Measurements from ENCODE around the gene OR8D2. TPM values are rescaled to one million over a fixed set of nuclear protein-coding genes. Genes with fewer than 3 reads are reported as not detected.

OR8D2 gene
- total RNA-seq, 4 donors from 2014 or later, result not detected

GRCh38 chr11:124339396-124340141 is 19.6 kb upstream of the OR8D2 start:
- H3K4me3 ChIP-seq, result no peak overlapping the region
- H3K27ac ChIP-seq, result no peak overlapping the region
- intact Hi-C loops (cut with DNase I), result no loop called here
- no peak for DNase-seq
- TF ChIP-seq CTCF (IDR thresholded peaks at IDR 0.05) (no peak), POLR2A (IDR thresholded peaks at IDR 0.05) (no peak)
- H3K27me3 ChIP-seq, result no peaks in the 10 kb centered on the region
- no peaks in the 10 kb centered on the region for H3K36me3 ChIP-seq
- no peaks in the 10 kb centered on the region for H3K4me1 ChIP-seq
- no peaks in the 10 kb centered on the region for H3K9me3 ChIP-seq
- WGBS, 2 donors, result 67 to 69% methylated on average over 6 of the region's 6 CpGs

- TF ChIP-seq CTCF (IDR thresholded peaks at IDR 0.05), result no peak
- TF ChIP-seq POLR2A (IDR thresholded peaks at IDR 0.05), result no peak
- WGBS, 2 donors, result 67% methylated on average over 3 of the region's 3 CpGs
- intact Hi-C loops (cut with DNase I), result no loop called here
- Histone ChIP-seq H3K9me3 (no peaks in the 10 kb centered on the region), H3K27ac (no peak overlapping the region), H3K4me1 (no peaks in the 10 kb centered on the region), H3K36me3 (no peaks in the 10 kb centered on the region), H3K27me3 (no peaks in the 10 kb centered on the region), H3K4me3 (no peak overlapping the region)
- no peak for DNase-seq
These were observed 11.9 kb upstream of the OR8D2 start for GRCh38 chr11:124331873-124332272.

GRCh38 chr11:124329787-124330478 is 9.9 kb upstream of the OR8D2 start:
- DNase-seq, result no peak
- WGBS, 2 donors, result 28 to 51% methylated on average over 2 of the region's 2 CpGs

GRCh38 chr11:124327775-124328174 is 7.8 kb upstream of the OR8D2 start:
- Histone ChIP-seq H3K4me1 (no peaks in the 10 kb centered on the region), H3K36me3 (no peaks in the 10 kb centered on the region), H3K4me3 (no peak overlapping the region), H3K27me3 (no peaks in the 10 kb centered on the region), H3K27ac (no peak overlapping the region), H3K9me3 (no peaks in the 10 kb centered on the region)
- no peak for DNase-seq
- intact Hi-C loops (cut with DNase I), result no loop called here
- TF ChIP-seq CTCF (IDR thresholded peaks at IDR 0.05), result no peak
- no peak for TF ChIP-seq POLR2A (IDR thresholded peaks at IDR 0.05)
- WGBS, 2 donors, result 73 to 95% methylated on average over 1 of the region's 1 CpG

More at GRCh38 chr11:124329787-124330478, 9.9 kb upstream of the OR8D2 start:
- H3K9me3 ChIP-seq, result no peaks in the 10 kb centered on the region
- no peak for TF ChIP-seq CTCF (IDR thresholded peaks at IDR 0.05)
- no peak for TF ChIP-seq POLR2A (IDR thresholded peaks at IDR 0.05)
- no peaks in the 10 kb centered on the region for H3K4me1 ChIP-seq
- no peaks in the 10 kb centered on the region for H3K27me3 ChIP-seq
- intact Hi-C loops (cut with DNase I), result no loop called here
- H3K4me3 ChIP-seq, result no peak overlapping the region
- no peak overlapping the region for H3K27ac ChIP-seq
- no peaks in the 10 kb centered on the region for H3K36me3 ChIP-seq

GRCh38 chr11:124322356-124322755 is 2.4 kb upstream of the OR8D2 start:
- Histone ChIP-seq H3K36me3 (no peaks in the 10 kb centered on the region), H3K4me1 (no peaks in the 10 kb centered on the region), H3K27ac (no peak overlapping the region), H3K27me3 (no peaks in the 10 kb centered on the region), H3K4me3 (no peak overlapping the region), H3K9me3 (no peaks in the 10 kb centered on the region)
- WGBS, 2 donors, result 73 to 85% methylated on average over 1 of the region's 1 CpG
- DNase-seq, result no peak
- intact Hi-C loops (cut with DNase I), result no loop called here
- TF ChIP-seq CTCF (IDR thresholded peaks at IDR 0.05), result no peak
- TF ChIP-seq POLR2A (IDR thresholded peaks at IDR 0.05), result no peak
